Measurements from ENCODE around the gene ZNF573.
"Not testable (repeated sequence)": the region's sequence is repeated elsewhere in the genome, so short reads cannot be mapped to it uniquely, and the experiment has no call there.

Gene ZNF573

DNA sequence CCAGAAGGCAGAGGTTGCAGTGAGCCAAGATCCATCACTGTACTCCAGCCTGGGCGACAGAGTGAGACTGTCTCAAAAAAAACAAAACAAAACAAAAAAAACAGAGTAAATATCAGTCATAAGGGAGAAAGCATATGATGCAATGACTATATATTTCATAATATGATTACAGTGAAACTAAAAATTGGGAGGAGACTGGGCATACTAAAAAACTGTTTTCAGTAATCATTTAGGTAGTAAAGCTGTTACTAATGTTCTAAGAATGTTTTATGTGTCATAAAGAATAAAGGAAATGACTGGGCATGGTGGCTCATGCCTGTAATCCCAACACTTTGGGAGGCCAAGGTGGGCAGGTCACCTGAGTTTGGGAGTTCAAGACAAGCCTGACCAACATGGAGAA, 15.9 kb downstream of the ZNF573 start:
- Histone ChIP-seq H3K79me2 (ENCODE audit: insufficient read depth, low read length) (no peaks in the 10 kb centered on the region), H3K9me2 (ENCODE audit: low read depth, low read length) (no peaks in the 10 kb centered on the region), H4K20me1 (ENCODE audit: insufficient read depth, low read length) (no peaks in the 10 kb centered on the region), H2AFZ (ENCODE audit: low read length) (no peak overlapping the region), H3K27me3 (ENCODE audit: insufficient read depth, low read length) (no peaks in the 10 kb centered on the region), H3K4me3 (ENCODE audit: low read depth, low read length, poor library complexity, severe bottlenecking) (no peak overlapping the region), H3K9ac (ENCODE audit: low read length) (no peak overlapping the region), H3K27ac (ENCODE audit: low read depth, low read length, poor library complexity, severe bottlenecking) (no peak overlapping the region), H3K9me3 (ENCODE audit: low read length) (no peaks in the 10 kb centered on the region), H3K4me2 (ENCODE audit: low read length) (no peak overlapping the region), H3F3A (ENCODE audit: insufficient read depth, low read length) (no peaks in the 10 kb centered on the region), H3K4me1 (ENCODE audit: insufficient read depth, low read length, severe bottlenecking) (no peaks in the 10 kb centered on the region), H3K36me3 (ENCODE audit: insufficient read depth, low read length) (peaks cover 21% of the 10 kb centered on the region)
- no peak for TF ChIP-seq EZH2 (IDR thresholded peaks at IDR 0.05; ENCODE audit: borderline replicate concordance, low read length)
- TF ChIP-seq, protein P1, sequence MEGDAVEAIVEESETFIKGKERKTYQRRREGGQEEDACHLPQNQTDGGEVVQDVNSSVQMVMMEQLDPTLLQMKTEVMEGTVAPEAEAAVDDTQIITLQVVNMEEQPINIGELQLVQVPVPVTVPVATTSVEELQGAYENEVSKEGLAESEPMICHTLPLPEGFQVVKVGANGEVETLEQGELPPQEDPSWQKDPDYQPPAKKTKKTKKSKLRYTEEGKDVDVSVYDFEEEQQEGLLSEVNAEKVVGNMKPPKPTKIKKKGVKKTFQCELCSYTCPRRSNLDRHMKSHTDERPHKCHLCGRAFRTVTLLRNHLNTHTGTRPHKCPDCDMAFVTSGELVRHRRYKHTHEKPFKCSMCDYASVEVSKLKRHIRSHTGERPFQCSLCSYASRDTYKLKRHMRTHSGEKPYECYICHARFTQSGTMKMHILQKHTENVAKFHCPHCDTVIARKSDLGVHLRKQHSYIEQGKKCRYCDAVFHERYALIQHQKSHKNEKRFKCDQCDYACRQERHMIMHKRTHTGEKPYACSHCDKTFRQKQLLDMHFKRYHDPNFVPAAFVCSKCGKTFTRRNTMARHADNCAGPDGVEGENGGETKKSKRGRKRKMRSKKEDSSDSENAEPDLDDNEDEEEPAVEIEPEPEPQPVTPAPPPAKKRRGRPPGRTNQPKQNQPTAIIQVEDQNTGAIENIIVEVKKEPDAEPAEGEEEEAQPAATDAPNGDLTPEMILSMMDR (IDR thresholded peaks at IDR 0.05; ENCODE audit: low read length): no peak

- not testable (repeated sequence) for H3K79me2 ChIP-seq (ENCODE audit: insufficient read depth, low read length); H3K4me2 ChIP-seq (ENCODE audit: low read length); H3K9me3 ChIP-seq (ENCODE audit: low read length); H3K9ac ChIP-seq (ENCODE audit: low read length); H3K4me3 ChIP-seq (ENCODE audit: low read depth, low read length, poor library complexity, severe bottlenecking); H3K27me3 ChIP-seq (ENCODE audit: insufficient read depth, low read length); H3F3A ChIP-seq (ENCODE audit: insufficient read depth, low read length); H3K27ac ChIP-seq (ENCODE audit: low read depth, low read length, poor library complexity, severe bottlenecking); H3K4me1 ChIP-seq (ENCODE audit: insufficient read depth, low read length, severe bottlenecking); H3K9me2 ChIP-seq (ENCODE audit: low read depth, low read length); H2AFZ ChIP-seq (ENCODE audit: low read length); H4K20me1 ChIP-seq (ENCODE audit: insufficient read depth, low read length)
- H3K36me3 ChIP-seq (ENCODE audit: insufficient read depth, low read length): peaks cover 10% of the 10 kb centered on the region; the same call in 1 of the 2 replicates
These were observed 21.7 kb downstream of the ZNF573 start for GRCh38 chr19:37757683-37758082.

DNA sequence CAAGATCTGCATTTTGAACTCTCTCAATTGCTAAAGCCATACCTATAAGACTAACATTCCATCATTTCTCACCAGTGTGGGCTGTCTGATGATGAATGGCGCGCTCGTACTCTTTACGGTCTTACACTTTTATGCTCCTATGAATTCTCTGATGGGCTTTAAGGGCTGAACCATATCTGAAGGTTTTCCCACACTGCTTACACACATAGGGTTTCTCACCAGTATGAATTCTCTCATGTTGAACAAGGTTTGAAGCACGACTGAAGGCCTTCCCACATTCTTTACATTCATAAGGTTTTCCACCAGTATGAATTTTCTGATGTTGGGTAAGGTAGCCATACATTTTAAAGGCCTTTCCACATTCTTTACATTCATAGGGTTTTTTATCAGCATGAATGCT, 41.0 kb downstream of the ZNF573 start:
- H3F3A ChIP-seq (ENCODE audit: insufficient read depth, low read length): no peaks in the 10 kb centered on the region
- no peaks in the 10 kb centered on the region for H4K20me1 ChIP-seq (ENCODE audit: insufficient read depth, low read length)
- H3K4me3 ChIP-seq (ENCODE audit: low read depth, low read length, poor library complexity, severe bottlenecking): no peak overlapping the region
- no peak overlapping the region for H3K9ac ChIP-seq (ENCODE audit: low read length)
- no peak overlapping the region for H3K27ac ChIP-seq (ENCODE audit: low read depth, low read length, poor library complexity, severe bottlenecking)
- H3K4me1 ChIP-seq (ENCODE audit: insufficient read depth, low read length, severe bottlenecking): no peaks in the 10 kb centered on the region
- peaks cover 26% of the 10 kb centered on the region for H3K36me3 ChIP-seq (ENCODE audit: insufficient read depth, low read length)
- H3K27me3 ChIP-seq (ENCODE audit: insufficient read depth, low read length): no peaks in the 10 kb centered on the region
- H3K79me2 ChIP-seq (ENCODE audit: insufficient read depth, low read length): no peaks in the 10 kb centered on the region
- H2AFZ ChIP-seq (ENCODE audit: low read length): no peak overlapping the region
- H3K9me2 ChIP-seq (ENCODE audit: low read depth, low read length): no peaks in the 10 kb centered on the region
- H3K4me2 ChIP-seq (ENCODE audit: low read length): no peak overlapping the region
- no peak for TF ChIP-seq EZH2 (IDR thresholded peaks at IDR 0.05; ENCODE audit: borderline replicate concordance, low read length)
- H3K9me3 ChIP-seq (ENCODE audit: low read length): peaks cover 33% of the 10 kb centered on the region

GRCh38 chr19:37725181-37725580, 54.2 kb downstream of the ZNF573 start:
- Histone ChIP-seq H4K20me1 (ENCODE audit: insufficient read depth, low read length) (no peaks in the 10 kb centered on the region), H3K4me3 (ENCODE audit: low read depth, low read length, poor library complexity, severe bottlenecking) (no peak overlapping the region), H3K36me3 (ENCODE audit: insufficient read depth, low read length) (no peaks in the 10 kb centered on the region), H2AFZ (ENCODE audit: low read length) (no peak overlapping the region), H3K9me3 (ENCODE audit: low read length) (0 out of 2 replicates have a peak, but pooled peaks cover 6% of the 10 kb centered on the region), H3K4me1 (ENCODE audit: insufficient read depth, low read length, severe bottlenecking) (no peaks in the 10 kb centered on the region), H3K9me2 (ENCODE audit: low read depth, low read length) (no peaks in the 10 kb centered on the region), H3F3A (ENCODE audit: insufficient read depth, low read length) (no peaks in the 10 kb centered on the region), H3K27me3 (ENCODE audit: insufficient read depth, low read length) (no peaks in the 10 kb centered on the region), H3K9ac (ENCODE audit: low read length) (no peak overlapping the region), H3K79me2 (ENCODE audit: insufficient read depth, low read length) (no peaks in the 10 kb centered on the region), H3K27ac (ENCODE audit: low read depth, low read length, poor library complexity, severe bottlenecking) (no peak overlapping the region), H3K4me2 (ENCODE audit: low read length) (no peak overlapping the region)
- TF ChIP-seq EZH2 (IDR thresholded peaks at IDR 0.05; ENCODE audit: borderline replicate concordance, low read length): no peak
- TF ChIP-seq, protein P1 (IDR thresholded peaks at IDR 0.05; ENCODE audit: low read length): no peak

All from OCI-LY1 (cell line).